Breast epithelium (tissue), 3 donors: ENCODE results near the gene SEPHS2.

Experiments used
- CTCF ChIP-seq, 3 donors: fragments of 450-650 bp; IDR thresholded peaks; one replicate each; pipeline ENCODE4 v1.5.1; 2016 to 2017; ENCODE audit warnings: antibody characterized with exemption in 3 of 3, mild to moderate bottlenecking in 3 of 3, moderate library complexity in 3 of 3
- POLR2A ChIP-seq: fragments of 450-650 bp; IDR thresholded peaks from one replicate; pipeline ENCODE4 v1.6.1; 2016; ENCODE audit warnings: antibody characterized with exemption, mild to moderate bottlenecking, moderate library complexity

DNA sequence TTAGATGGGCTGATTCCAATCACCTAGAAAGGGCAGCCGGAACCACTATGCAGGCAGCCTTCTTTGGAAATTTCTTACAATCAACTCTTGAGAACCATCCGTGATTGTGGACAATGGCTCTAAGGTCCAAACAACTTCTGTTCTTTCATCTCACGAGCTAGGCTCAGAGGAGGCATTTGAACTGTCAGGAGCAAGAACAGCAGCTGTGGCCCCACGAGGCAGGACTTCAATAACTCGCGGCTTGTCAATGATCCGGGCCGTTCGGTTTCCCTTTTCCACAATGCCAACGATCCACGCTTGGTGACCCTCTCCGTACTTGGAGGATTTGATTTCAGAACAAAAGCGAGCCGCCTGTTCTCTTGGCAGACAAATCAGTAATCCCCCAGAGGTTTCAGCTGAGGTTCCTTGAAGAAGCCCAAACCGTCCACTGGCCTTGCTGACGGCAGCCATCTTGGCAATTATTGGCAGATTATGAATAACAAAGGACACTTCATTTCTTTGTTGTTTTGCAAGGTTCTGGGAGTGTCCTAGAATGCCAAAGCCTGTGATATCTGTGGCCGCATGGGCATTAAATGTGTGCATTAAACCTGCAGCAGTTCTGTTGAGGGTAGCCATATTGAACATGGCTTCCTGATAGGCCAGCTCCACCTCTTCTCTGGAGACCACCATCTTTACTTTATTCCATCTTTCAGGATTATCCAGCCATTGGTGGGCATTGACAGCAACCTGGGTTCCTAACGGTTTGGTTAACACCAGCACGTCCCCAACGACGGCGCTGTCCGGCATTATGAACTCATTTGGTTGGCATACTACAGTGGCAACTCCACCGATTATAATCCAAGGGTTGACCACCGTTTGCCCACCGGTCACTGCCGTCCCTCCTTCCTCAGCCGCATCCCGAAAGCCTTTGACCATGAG is 1.2 kb downstream of the SEPHS2 start:
- no peak for TF ChIP-seq POLR2A
- no peak for TF ChIP-seq CTCF (IDR thresholded peaks at IDR 0.05)
